Measurements from ENCODE around the gene NDUFB8. TPM values are rescaled to one million over a fixed set of nuclear protein-coding genes. Genes with fewer than 3 reads are reported as not detected.

The NDUFB8 gene
- total RNA-seq, 4 donors from 2014 or later: 106 to 161 (median 132) TPM

DNA sequence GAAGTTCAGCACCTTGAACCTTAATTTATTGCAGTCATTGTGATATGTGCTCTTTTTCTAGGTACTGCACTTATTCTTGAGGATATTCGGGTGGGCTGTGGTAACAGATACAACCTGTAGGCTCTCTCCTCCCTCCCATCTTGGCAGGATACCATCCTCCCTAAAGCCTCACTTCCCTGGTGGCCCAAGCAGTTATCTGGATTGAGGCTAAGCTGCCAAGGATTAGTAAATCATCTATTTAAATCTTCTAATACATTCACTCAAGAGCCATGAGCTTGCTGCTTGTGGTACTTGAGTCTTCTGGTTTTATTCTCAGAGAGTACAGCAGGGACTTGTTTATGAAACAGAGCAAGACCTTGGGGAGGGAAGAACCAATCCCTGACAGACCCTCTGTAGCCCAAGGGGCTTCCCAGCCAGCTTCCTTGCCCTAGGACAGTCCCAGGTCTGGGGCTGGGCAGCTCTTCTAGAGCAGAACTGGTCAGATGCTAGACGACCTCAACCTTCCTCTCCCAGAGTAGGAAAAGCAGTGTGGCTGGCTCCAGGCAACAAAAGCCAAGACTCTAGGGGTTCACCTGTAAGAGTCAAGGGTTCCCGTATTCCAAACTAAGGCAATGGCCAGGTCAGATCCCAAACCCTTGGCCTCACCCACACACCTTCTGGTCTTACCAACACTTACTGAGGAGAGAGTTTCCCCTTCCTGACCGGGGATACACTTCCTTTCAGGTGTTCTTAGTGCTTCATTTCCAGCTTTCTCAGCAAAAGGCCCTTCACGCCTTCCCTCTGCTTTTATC is 45.6 kb downstream of the NDUFB8 start:
- Histone ChIP-seq H3K36me3 (peaks cover 0 to 47% (median 14%) of the 10 kb centered on the region in 3 donors), H3K27me3 (peaks cover 0 to 21% of the 10 kb centered on the region in 2 donors), H3K9me3 (no peaks in the 10 kb centered on the region), H3K4me1 (peaks cover 0 to 20% (median 13%) of the 10 kb centered on the region in 4 donors), H3K4me3 (no peak overlapping the region), H3K27ac (no peak overlapping the region)
- DNase-seq (ENCODE audit: low spot score in 2 of 2): no peak
- 89 to 92% methylated on average over 4 to 5 of the region's 5 CpGs for WGBS, 2 donors
- TF ChIP-seq POLR2A (IDR thresholded peaks at IDR 0.05) (no peak), EP300 (IDR thresholded peaks at IDR 0.05) (no peak)
- TF ChIP-seq, protein P1, sequence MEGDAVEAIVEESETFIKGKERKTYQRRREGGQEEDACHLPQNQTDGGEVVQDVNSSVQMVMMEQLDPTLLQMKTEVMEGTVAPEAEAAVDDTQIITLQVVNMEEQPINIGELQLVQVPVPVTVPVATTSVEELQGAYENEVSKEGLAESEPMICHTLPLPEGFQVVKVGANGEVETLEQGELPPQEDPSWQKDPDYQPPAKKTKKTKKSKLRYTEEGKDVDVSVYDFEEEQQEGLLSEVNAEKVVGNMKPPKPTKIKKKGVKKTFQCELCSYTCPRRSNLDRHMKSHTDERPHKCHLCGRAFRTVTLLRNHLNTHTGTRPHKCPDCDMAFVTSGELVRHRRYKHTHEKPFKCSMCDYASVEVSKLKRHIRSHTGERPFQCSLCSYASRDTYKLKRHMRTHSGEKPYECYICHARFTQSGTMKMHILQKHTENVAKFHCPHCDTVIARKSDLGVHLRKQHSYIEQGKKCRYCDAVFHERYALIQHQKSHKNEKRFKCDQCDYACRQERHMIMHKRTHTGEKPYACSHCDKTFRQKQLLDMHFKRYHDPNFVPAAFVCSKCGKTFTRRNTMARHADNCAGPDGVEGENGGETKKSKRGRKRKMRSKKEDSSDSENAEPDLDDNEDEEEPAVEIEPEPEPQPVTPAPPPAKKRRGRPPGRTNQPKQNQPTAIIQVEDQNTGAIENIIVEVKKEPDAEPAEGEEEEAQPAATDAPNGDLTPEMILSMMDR (IDR thresholded peaks at IDR 0.05): no peak

DNA sequence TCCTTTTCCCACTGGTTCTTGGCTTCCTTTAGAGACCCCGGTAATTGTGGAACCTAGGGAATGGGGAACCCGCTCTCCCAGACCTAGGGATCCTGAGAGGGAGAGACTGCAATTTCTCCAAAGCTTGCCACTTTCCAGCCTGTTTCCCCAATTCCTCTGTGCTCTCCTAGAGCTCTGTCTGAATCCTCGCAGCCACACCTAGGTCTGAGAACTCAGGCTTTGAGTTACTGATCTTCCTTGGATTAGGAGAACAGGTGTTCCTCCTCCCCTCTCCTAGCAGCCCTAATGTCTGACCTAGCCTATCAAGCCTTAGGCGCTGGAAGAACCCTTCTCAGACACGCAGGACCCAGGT is 46.9 kb downstream of the NDUFB8 start:
- no peak for DNase-seq (ENCODE audit: low spot score in 2 of 2)
- Histone ChIP-seq H3K4me3 (peak overlapping the region in 3 of 4 donors; percentile 29 to 55 (median 54)), H3K27ac (no peak overlapping the region), H3K4me1 (peaks cover 0 to 20% (median 13%) of the 10 kb centered on the region in 4 donors), H3K36me3 (peaks cover 0 to 34% (median 4%) of the 10 kb centered on the region in 3 donors), H3K27me3 (peaks cover 0 to 33% of the 10 kb centered on the region in 2 donors), H3K9me3 (no peaks in the 10 kb centered on the region)
- WGBS, 2 donors: 39 to 45% methylated on average over 5 of the region's 5 CpGs
- no peak for TF ChIP-seq EP300 (IDR thresholded peaks at IDR 0.05)
- no peak for TF ChIP-seq POLR2A (IDR thresholded peaks at IDR 0.05)
- TF ChIP-seq, protein P1 (IDR thresholded peaks at IDR 0.05): peak in 1 of 5 experiments; percentile 3

DNA sequence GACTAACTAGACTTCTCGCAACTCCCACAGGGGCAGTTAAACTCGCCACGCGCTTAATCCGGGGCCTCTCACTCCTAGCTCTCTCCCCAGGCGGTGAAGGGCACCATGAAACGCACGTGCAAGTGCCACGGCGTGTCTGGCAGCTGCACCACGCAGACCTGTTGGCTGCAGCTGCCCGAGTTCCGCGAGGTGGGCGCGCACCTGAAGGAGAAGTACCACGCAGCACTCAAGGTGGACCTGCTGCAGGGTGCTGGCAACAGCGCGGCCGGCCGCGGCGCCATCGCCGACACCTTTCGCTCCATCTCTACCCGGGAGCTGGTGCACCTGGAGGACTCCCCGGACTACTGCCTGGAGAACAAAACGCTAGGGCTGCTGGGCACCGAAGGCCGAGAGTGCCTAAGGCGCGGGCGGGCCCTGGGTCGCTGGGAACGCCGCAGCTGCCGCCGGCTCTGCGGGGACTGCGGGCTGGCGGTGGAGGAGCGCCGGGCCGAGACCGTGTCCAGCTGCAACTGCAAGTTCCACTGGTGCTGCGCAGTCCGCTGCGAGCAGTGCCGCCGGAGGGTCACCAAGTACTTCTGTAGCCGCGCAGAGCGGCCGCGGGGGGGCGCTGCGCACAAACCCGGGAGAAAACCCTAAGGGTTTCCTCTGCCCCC is 47.4 kb downstream of the NDUFB8 start:
- peaks cover 0 to 29% (median 2%) of the 10 kb centered on the region in 3 donors for H3K36me3 ChIP-seq
- H3K4me1 ChIP-seq: peaks cover 0 to 20% (median 13%) of the 10 kb centered on the region in 4 donors
- no peak for TF ChIP-seq EP300 (IDR thresholded peaks at IDR 0.05)
- no peak for TF ChIP-seq POLR2A (IDR thresholded peaks at IDR 0.05)
- TF ChIP-seq, protein P1 (IDR thresholded peaks at IDR 0.05): peak; percentile 55 to 74 (median 65)
- DNase-seq (ENCODE audit: low spot score in 2 of 2): peak in 1 of 2 donors; percentile 10
- peaks cover 0 to 38% of the 10 kb centered on the region in 2 donors for H3K27me3 ChIP-seq
- WGBS, 2 donors: 1 to 2% methylated on average over 42 of the region's 59 CpGs
- peak overlapping the region; percentile 29 to 55 (median 42) for H3K4me3 ChIP-seq
- no peaks in the 10 kb centered on the region for H3K9me3 ChIP-seq
- no peak overlapping the region for H3K27ac ChIP-seq

DNA sequence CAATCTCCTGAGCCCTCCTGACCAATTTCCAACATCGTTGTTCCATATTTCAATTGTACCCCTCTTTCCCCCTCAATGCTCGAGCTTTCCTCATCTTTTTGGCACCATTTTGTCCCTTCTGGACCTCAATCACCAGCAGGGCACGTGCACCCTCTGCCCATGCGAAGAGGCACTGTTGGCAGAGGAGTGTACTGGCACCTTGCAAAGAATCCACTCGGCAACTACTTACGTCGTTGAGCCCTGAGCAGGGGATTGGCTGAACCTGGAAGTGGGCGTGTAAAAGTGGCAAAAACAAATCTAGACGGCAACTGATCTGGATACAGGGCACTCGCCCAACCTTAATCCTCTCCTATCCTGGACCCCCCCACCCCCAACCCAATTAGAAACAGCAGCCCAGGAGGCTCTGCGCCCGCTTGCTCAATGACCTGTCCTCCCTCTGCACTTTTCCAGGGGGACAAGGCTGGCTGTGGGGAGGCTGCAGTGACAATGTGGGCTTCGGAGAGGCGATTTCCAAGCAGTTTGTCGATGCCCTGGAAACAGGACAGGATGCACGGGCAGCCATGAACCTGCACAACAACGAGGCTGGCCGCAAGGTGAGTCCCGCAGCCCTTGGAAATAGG is 48.1 kb downstream of the NDUFB8 start:
- no peak overlapping the region for H3K27ac ChIP-seq
- peaks cover 0 to 22% (median 0%) of the 10 kb centered on the region in 3 donors for H3K36me3 ChIP-seq
- peak; percentile 79 to 96 for DNase-seq (ENCODE audit: low spot score in 2 of 2)
- H3K9me3 ChIP-seq: no peaks in the 10 kb centered on the region
- 1 to 3% methylated on average over 19 of the region's 19 CpGs for WGBS, 2 donors
- H3K4me1 ChIP-seq: peaks cover 0 to 20% (median 13%) of the 10 kb centered on the region in 4 donors
- TF ChIP-seq, protein P1 (IDR thresholded peaks at IDR 0.05): no peak
- TF ChIP-seq EP300 (IDR thresholded peaks at IDR 0.05): no peak
- TF ChIP-seq POLR2A (IDR thresholded peaks at IDR 0.05): no peak
- H3K4me3 ChIP-seq: peak overlapping the region; percentile 29 to 55 (median 42)
- peaks cover 0 to 38% of the 10 kb centered on the region in 2 donors for H3K27me3 ChIP-seq

Measured in tibial nerve (tissue), 4 donors.